Psoas muscle (tissue), 8 donors: ENCODE data around the gene YWHAB. TPM values are rescaled to one million over a fixed set of nuclear protein-coding genes. Genes with fewer than 3 reads are reported as not detected.

Experiments used
- ATAC-seq, 4 donors: fragments of 200-7000 bp; cut with Tn5 transposase; one replicate each; pipeline ENCODE4 v1.9.1; 2020; ENCODE audit warnings: moderate library complexity in 3 of 4, mild to moderate bottlenecking in 2 of 4
- DNase-seq, 2 donors: peaks; one replicate each; pipeline ENCODE4 v3.0.0-alpha.2; 2020
- H3K27ac ChIP-seq: fragments of 200-600 bp; one replicate; pipeline ENCODE4 v1.8.0; 2022
- H3K27me3 ChIP-seq, 3 donors: fragments of 200-600 bp in 1 of 3; one replicate each; pipeline versions ENCODE4 v1.6.1 to v1.8.0; 2013 to 2022; ENCODE audit warnings: low read length in 2 of 3, mild to moderate bottlenecking in 2 of 3, moderate library complexity in 1 of 3; ENCODE audit not compliant: insufficient read depth in 3 of 3
- H3K36me3 ChIP-seq, 2 donors: fragments of 200-600 bp in 1 of 2; one replicate each; pipeline versions ENCODE4 v1.6.1 to v1.8.0; 2013 to 2022; ENCODE audit warnings: low read depth in 1 of 2, mild to moderate bottlenecking in 1 of 2, moderate library complexity in 1 of 2; ENCODE audit not compliant: insufficient read depth in 1 of 2
- H3K4me1 ChIP-seq: fragments of 200-600 bp; one replicate; pipeline ENCODE4 v1.8.0; 2022
- H3K4me3 ChIP-seq: fragments of 200-600 bp; one replicate; pipeline ENCODE4 v1.8.0; 2022; ENCODE audit warnings: mild to moderate bottlenecking
- H3K9me3 ChIP-seq: fragments of 200-600 bp; one replicate; pipeline ENCODE4 v1.8.0; 2022
- CTCF ChIP-seq: fragments of 200-600 bp; IDR thresholded peaks from one replicate; pipeline ENCODE4 v1.8.0; 2022; ENCODE audit warnings: antibody characterized with exemption
- WGBS, 3 donors: extraction: QIAGEN DNeasy Blood & Tissue Kit; methylation state at CpG; one replicate each; pipeline versions ENCODE4 v1.1.6 to v1.1.7; 2013; 5-methylcytosine and 5-hydroxymethylcytosine counted together
- intact Hi-C, 2 donors: fragments of 100-400 bp; cut with DNase I; formaldehyde crosslinking; loops; one replicate each; pipeline versions ENCODE4 v1.11.0 to v1.14.2; 2022
- polyA plus RNA-seq, 3 donors: library from polyadenylated mRNA; stranded (reverse); fragments of 200-250 nt; gene quantifications; one replicate each; pipeline ENCODE4 v1.2.3, GENCODE V29; 2013
- total RNA-seq, 4 donors: library from RNA; stranded (reverse); fragmentation: NEBNext Ultra II Directional in 2 of 4; extraction: Animal tissue kit (Norgen Biotek cat#: 25700) in 2 of 4; gene quantifications; one replicate each; pipeline versions ENCODE4 v1.2.1 to v1.2.4, GENCODE V29; 2021 to 2023
- donor health status: healthy with polysubstance abuse.
- donor health status: DM: no; HTN: no; CAD: no; lungs with moderate emphysema.
- donor health status: Bipolar disorder and iron deficiency.
- donor health status: healthy.
- donor health status: DM: yes; HTN: yes; CAD: no.
- donor health status: DM: no; HTN: no; CAD: no.
- donor health status: DM: no; HTN: no; CAD: no.
- donor health status: DM: yes; HTN: yes; CAD: no.

Gene YWHAB
- total and polyA plus RNA-seq, 7 donors = 44.2 to 109 (median 87.5) TPM

- 90 to 92% (median 91%) methylated on average over 7 of the region's 7 CpGs for WGBS, 3 donors
- DNase-seq (no peak), ATAC-seq (no peak)
- no peaks in the 10 kb centered on the region for H3K9me3 ChIP-seq
- H3K27me3 ChIP-seq = no peaks in the 10 kb centered on the region
- peaks cover 0 to 10% of the 10 kb centered on the region in 2 donors for H3K36me3 ChIP-seq
- peaks cover 27% of the 10 kb centered on the region for H3K4me1 ChIP-seq
- TF ChIP-seq CTCF = no peak
- no peak overlapping the region for H3K4me3 ChIP-seq
- no peak overlapping the region for H3K27ac ChIP-seq
- intact Hi-C loops = loop anchor here in 1 of 2 donors (10.0 kb wide), 1 partner anchor 669 kb away; the partner anchor contains the start of gene OSER1
These were observed 2.1 kb upstream of the YWHAB start for GRCh38 chr20:44883214-44883902.

GRCh38 chr20:44884907-44885391 is 556 bp upstream of the YWHAB start:
- Histone ChIP-seq H3K4me1 (peaks cover 41% of the 10 kb centered on the region), H3K27me3 (no peaks in the 10 kb centered on the region), H3K36me3 (peaks cover 0 to 17% of the 10 kb centered on the region in 2 donors), H3K9me3 (no peaks in the 10 kb centered on the region), H3K4me3 (peak overlapping the region; percentile 83), H3K27ac (peak overlapping the region; percentile 94)
- DNase-seq = no peak
- no peak for TF ChIP-seq CTCF
- ATAC-seq = no peak
- 8 to 12% (median 11%) methylated on average over 14 of the region's 14 CpGs for WGBS, 3 donors
- intact Hi-C loops = loop anchor here in 1 of 2 donors (5.0 to 10.0 kb wide), 2 partner anchors 77 to 670 kb away; partner anchors contain the start of genes OSER1 and TOMM34

- peak overlapping the region; percentile 94 for H3K27ac ChIP-seq
- peaks cover 41% of the 10 kb centered on the region for H3K4me1 ChIP-seq
- no peaks in the 10 kb centered on the region for H3K9me3 ChIP-seq
- ATAC-seq = no peak
- peaks cover 0 to 17% of the 10 kb centered on the region in 2 donors for H3K36me3 ChIP-seq
- DNase-seq = no peak
- 0 to 1% (median 1%) methylated on average over 8 of the region's 8 CpGs for WGBS, 3 donors
- TF ChIP-seq CTCF = no peak
- intact Hi-C loops = loop anchor here in 1 of 2 donors (5.0 to 10.0 kb wide), 2 partner anchors 76 to 671 kb away; partner anchors contain the start of genes OSER1 and TOMM34
- H3K27me3 ChIP-seq = no peaks in the 10 kb centered on the region
- peak overlapping the region; percentile 83 for H3K4me3 ChIP-seq
These were observed 754 bp downstream of the YWHAB start for GRCh38 chr20:44886266-44886651.

GRCh38 chr20:44886828-44887227 is 1.3 kb downstream of the YWHAB start:
- peak overlapping the region; percentile 83 for H3K4me3 ChIP-seq
- intact Hi-C loops = loop anchor here in 1 of 2 donors (5.0 to 10.0 kb wide), 2 partner anchors 75 to 672 kb away; partner anchors contain the start of genes OSER1 and TOMM34
- DNase-seq (no peak), ATAC-seq (no peak)
- no peak for TF ChIP-seq CTCF
- 0 to 2% (median 1%) methylated on average over 2 of the region's 2 CpGs for WGBS, 3 donors
- peaks cover 41% of the 10 kb centered on the region for H3K4me1 ChIP-seq
- no peaks in the 10 kb centered on the region for H3K27me3 ChIP-seq
- H3K9me3 ChIP-seq = no peaks in the 10 kb centered on the region
- peaks cover 0 to 17% of the 10 kb centered on the region in 2 donors for H3K36me3 ChIP-seq
- no peak overlapping the region for H3K27ac ChIP-seq
